ENCODE results near the gene TAF1. TPM values are rescaled to one million over a fixed set of nuclear protein-coding genes. Genes with fewer than 3 reads are reported as not detected.
"Not testable (repeated sequence)": the region's sequence is repeated elsewhere in the genome, so short reads cannot be mapped to it uniquely, and the experiment has no call there.

Gene TAF1
- total and polyA plus RNA-seq, 2 donors (not counting 3 experiments of a cell fraction or from before 2014, with no cell fraction given) = 8.2 to 41.0 TPM

DNA sequence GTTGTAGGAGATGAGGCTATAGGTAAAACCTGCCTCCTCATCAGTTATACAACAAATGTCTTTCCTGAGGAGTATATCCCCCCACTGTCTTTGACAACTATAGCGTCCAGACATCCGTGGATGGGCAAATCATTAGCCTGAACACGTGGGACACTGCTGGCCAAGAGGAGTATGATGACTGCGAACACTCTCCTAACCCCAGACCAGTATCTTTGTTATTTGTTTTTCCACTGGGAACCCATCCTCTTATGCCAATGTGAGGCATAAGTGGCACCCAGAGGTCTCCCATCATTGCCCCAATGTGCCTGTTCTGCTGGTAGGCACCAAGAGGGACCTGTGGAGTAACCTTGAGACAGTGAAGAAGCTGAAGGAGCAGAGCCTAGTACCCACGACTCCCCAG lies 13.7 kb upstream of the TAF1 start:
- H3K4me3 ChIP-seq (replicated peaks in 1 of 3; ENCODE audit: insufficient read depth in 1 of 3, low read depth in 1 of 3, low read length in 3 of 3); H3K79me2 ChIP-seq (ENCODE audit: control insufficient read depth, insufficient read depth, low read length); H3K9ac ChIP-seq (replicated peaks; ENCODE audit: extremely low read depth, insufficient read depth, low read length); H3K9me1 ChIP-seq (replicated peaks; ENCODE audit: control insufficient read depth, extremely low read depth, insufficient read depth, low read length); BruUV-seq (replicated peaks); H3K4me2 ChIP-seq (ENCODE audit: insufficient read depth, low read length); H3K4me1 ChIP-seq (ENCODE audit: control insufficient read depth, extremely low read depth, insufficient read depth, low read length); CTCF ChIA-PET; DNase-seq (ENCODE audit: low read depth, low spot score); H3K27ac ChIP-seq (ENCODE audit: insufficient read depth, low read depth, low read length); H4K20me1 ChIP-seq (replicated peaks; ENCODE audit: control insufficient read depth, extremely low read depth, insufficient read depth, low read length); dilution Hi-C loops (cut with MboI; ENCODE audit: extremely low pct_ligation_motif_present, low sequenced_read_pairs); intact Hi-C loops (cut with micrococcal nuclease); POLR2A ChIA-PET; H3K9me3 ChIP-seq (replicated peaks; ENCODE audit: control insufficient read depth, insufficient read depth, low read length); H3K36me3 ChIP-seq (ENCODE audit: control insufficient read depth in 2 of 2, extremely low read depth in 1 of 2, insufficient read depth in 2 of 2, low read length in 2 of 2); H2AFZ ChIP-seq (ENCODE audit: low read depth, low read length); FAIRE-seq; H3K27me3 ChIP-seq (ENCODE audit: control insufficient read depth in 2 of 2, insufficient read depth in 2 of 2, low read length in 2 of 2): not testable (repeated sequence)

- POLR2A ChIA-PET = no interaction called here
- intact Hi-C loops (cut with micrococcal nuclease) = no loop called here
- FAIRE-seq = no peak
These were observed 1.9 kb upstream of the TAF1 start for GRCh38 chrX:71364221-71364620.

More at GRCh38 chrX:71364221-71364620, 1.9 kb upstream of the TAF1 start:
- dilution Hi-C loops (cut with MboI; ENCODE audit: extremely low pct_ligation_motif_present, low sequenced_read_pairs) = no loop called here
- CTCF ChIA-PET = no interaction called here
- Histone ChIP-seq H3K4me3 (replicated peaks in 1 of 3; ENCODE audit: insufficient read depth in 1 of 3, low read depth in 1 of 3, low read length in 3 of 3) (no peak overlapping the region), H3K79me2 (ENCODE audit: control insufficient read depth, insufficient read depth, low read length) (peaks cover 23% of the 10 kb centered on the region), H3K9me3 (replicated peaks; ENCODE audit: control insufficient read depth, insufficient read depth, low read length) (no peaks in the 10 kb centered on the region), H3K9ac (replicated peaks; ENCODE audit: extremely low read depth, insufficient read depth, low read length) (no peak overlapping the region), H3K4me2 (ENCODE audit: insufficient read depth, low read length) (no peak overlapping the region), H3K27ac (ENCODE audit: insufficient read depth, low read depth, low read length) (no peak overlapping the region), H3K4me1 (ENCODE audit: control insufficient read depth, extremely low read depth, insufficient read depth, low read length) (peaks cover 15% of the 10 kb centered on the region), H3K27me3 (ENCODE audit: control insufficient read depth in 2 of 2, insufficient read depth in 2 of 2, low read length in 2 of 2) (no peaks in the 10 kb centered on the region), H3K36me3 (ENCODE audit: control insufficient read depth in 2 of 2, extremely low read depth in 1 of 2, insufficient read depth in 2 of 2, low read length in 2 of 2) (no peaks in the 10 kb centered on the region), H3K9me1 (replicated peaks; ENCODE audit: control insufficient read depth, extremely low read depth, insufficient read depth, low read length) (no peaks in the 10 kb centered on the region), H4K20me1 (replicated peaks; ENCODE audit: control insufficient read depth, extremely low read depth, insufficient read depth, low read length) (no peaks in the 10 kb centered on the region), H2AFZ (ENCODE audit: low read depth, low read length) (no peak overlapping the region)
- no TSS peak for BruUV-seq (replicated peaks)
- no peak for TF ChIP-seq JUN (IDR thresholded peaks at IDR 0.05; ENCODE audit: borderline replicate concordance, insufficient read depth, insufficient read length, low read depth)
- DNase-seq (ENCODE audit: low read depth, low spot score) = no peak
